Measurements from ENCODE around the gene FADD. TPM values are rescaled to one million over a fixed set of nuclear protein-coding genes. Genes with fewer than 3 reads are reported as not detected.
"Not testable (repeated sequence)": the region's sequence is repeated elsewhere in the genome, so short reads cannot be mapped to it uniquely, and the experiment has no call there.

The FADD gene
- total RNA-seq, 1 donor from 2014 or later, result 29.2 TPM

DNA sequence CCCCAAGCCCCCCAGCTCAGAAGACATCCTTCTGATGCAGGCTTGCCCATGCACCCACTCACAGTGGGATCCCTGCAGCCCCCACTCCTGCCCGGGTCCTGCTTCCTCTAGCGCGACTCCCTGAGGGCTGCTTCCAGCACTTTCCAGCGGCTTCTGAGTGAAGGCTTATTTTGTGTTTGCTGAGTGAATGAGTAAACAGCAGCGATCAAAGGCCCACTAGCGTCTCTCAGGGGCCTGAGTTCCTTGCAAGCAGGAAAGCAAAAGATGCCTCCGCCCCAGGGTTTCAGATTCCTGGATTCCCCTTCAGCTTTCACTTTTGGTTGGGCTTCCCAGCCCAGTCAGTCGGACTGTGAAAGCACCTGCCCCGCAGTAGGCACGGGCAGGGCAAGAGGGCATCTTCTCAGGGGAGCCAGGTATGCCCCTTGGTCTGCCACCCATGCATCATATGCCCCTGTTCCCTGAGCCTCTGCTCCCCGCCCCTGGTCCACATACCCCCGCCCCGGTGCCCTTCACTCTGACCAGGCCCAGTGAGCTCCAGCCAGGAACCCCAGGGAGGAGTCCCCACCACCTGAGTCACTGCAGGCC is 9.2 kb downstream of the FADD start:
- Mint-ChIP-seq H3K4me1 (peaks cover 14% of the 10 kb centered on the region), H3K36me3 (ENCODE audit: low read depth) (peaks cover 7% of the 10 kb centered on the region), H3K27me3 (ENCODE audit: low read depth) (no peaks in the 10 kb centered on the region), H3K9me3 (no peaks in the 10 kb centered on the region), H3K4me3 (no peak overlapping the region), H3K27ac (ENCODE audit: unreplicated experiment) (no peak overlapping the region)
- DNase-seq (ENCODE audit: low read depth, low spot score), result no peak
- TF ChIP-seq, protein P1, sequence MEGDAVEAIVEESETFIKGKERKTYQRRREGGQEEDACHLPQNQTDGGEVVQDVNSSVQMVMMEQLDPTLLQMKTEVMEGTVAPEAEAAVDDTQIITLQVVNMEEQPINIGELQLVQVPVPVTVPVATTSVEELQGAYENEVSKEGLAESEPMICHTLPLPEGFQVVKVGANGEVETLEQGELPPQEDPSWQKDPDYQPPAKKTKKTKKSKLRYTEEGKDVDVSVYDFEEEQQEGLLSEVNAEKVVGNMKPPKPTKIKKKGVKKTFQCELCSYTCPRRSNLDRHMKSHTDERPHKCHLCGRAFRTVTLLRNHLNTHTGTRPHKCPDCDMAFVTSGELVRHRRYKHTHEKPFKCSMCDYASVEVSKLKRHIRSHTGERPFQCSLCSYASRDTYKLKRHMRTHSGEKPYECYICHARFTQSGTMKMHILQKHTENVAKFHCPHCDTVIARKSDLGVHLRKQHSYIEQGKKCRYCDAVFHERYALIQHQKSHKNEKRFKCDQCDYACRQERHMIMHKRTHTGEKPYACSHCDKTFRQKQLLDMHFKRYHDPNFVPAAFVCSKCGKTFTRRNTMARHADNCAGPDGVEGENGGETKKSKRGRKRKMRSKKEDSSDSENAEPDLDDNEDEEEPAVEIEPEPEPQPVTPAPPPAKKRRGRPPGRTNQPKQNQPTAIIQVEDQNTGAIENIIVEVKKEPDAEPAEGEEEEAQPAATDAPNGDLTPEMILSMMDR (conservative IDR thresholded peaks at IDR 0.05), result no peak

- H3K36me3 Mint-ChIP-seq (ENCODE audit: low read depth), result not testable (repeated sequence)
Observed at GRCh38 chr11:70217388-70217787, 14.3 kb downstream of the FADD start.

GRCh38 chr11:70218076-70218475 is 15.0 kb downstream of the FADD start:
- H3K4me3 Mint-ChIP-seq; H3K27ac Mint-ChIP-seq (ENCODE audit: unreplicated experiment): not testable (repeated sequence)

More at GRCh38 chr11:70217388-70217787, 14.3 kb downstream of the FADD start:
- H3K4me1 Mint-ChIP-seq; H3K4me3 Mint-ChIP-seq; DNase-seq (ENCODE audit: low read depth, low spot score); H3K27ac Mint-ChIP-seq (ENCODE audit: unreplicated experiment); H3K9me3 Mint-ChIP-seq: not testable (repeated sequence)
- H3K27me3 Mint-ChIP-seq (ENCODE audit: low read depth), result peaks cover 13% of the 10 kb centered on the region

GRCh38 chr11:70220136-70220535 is 17.0 kb downstream of the FADD start:
- Mint-ChIP-seq H3K36me3 (ENCODE audit: low read depth) (no peaks in the 10 kb centered on the region), H3K27ac (ENCODE audit: unreplicated experiment) (no peak overlapping the region), H3K27me3 (ENCODE audit: low read depth) (peaks cover 19% of the 10 kb centered on the region), H3K9me3 (no peaks in the 10 kb centered on the region), H3K4me3 (no peak overlapping the region), H3K4me1 (no peaks in the 10 kb centered on the region)
- TF ChIP-seq, protein P1 (conservative IDR thresholded peaks at IDR 0.05), result no peak
- DNase-seq (ENCODE audit: low read depth, low spot score), result no peak

More at GRCh38 chr11:70218076-70218475, 15.0 kb downstream of the FADD start:
- H3K4me1 Mint-ChIP-seq; H3K9me3 Mint-ChIP-seq; DNase-seq (ENCODE audit: low read depth, low spot score); H3K36me3 Mint-ChIP-seq (ENCODE audit: low read depth): not testable (repeated sequence)
- peaks cover 14% of the 10 kb centered on the region for H3K27me3 Mint-ChIP-seq (ENCODE audit: low read depth)

DNA sequence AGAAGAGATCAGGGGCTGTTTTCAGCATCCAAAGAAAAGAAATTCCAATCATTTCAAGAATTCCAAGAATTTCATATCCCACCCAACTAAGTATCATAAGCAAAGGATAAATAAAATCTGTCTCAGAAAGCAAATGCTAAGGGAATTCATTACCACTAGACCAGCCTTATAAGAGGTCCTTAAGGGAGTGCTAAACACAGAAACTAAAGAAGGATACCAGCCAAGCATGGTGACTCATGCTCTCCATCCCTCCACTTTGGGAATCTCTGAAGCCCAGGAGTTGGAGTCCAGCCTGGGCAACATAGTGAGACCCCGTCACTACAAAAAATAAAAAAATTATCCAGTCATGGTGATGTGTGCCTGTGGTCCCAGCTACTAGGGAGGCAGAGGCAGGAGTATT is 17.8 kb downstream of the FADD start:
- H3K9me3 Mint-ChIP-seq, result no peaks in the 10 kb centered on the region

GRCh38 chr11:70225681-70226177 is 22.6 kb downstream of the FADD start:
- no peak for DNase-seq (ENCODE audit: low read depth, low spot score)
- TF ChIP-seq, protein P1 (conservative IDR thresholded peaks at IDR 0.05), result no peak
- H3K36me3 Mint-ChIP-seq (ENCODE audit: low read depth), result no peaks in the 10 kb centered on the region
- no peak overlapping the region for H3K27ac Mint-ChIP-seq (ENCODE audit: unreplicated experiment)
- no peaks in the 10 kb centered on the region for H3K4me1 Mint-ChIP-seq
- no peaks in the 10 kb centered on the region for H3K9me3 Mint-ChIP-seq
- H3K4me3 Mint-ChIP-seq, result no peak overlapping the region
- peaks cover 6% of the 10 kb centered on the region for H3K27me3 Mint-ChIP-seq (ENCODE audit: low read depth)

More for the DNA sequence above, 17.8 kb downstream of the FADD start:
- H3K36me3 Mint-ChIP-seq (ENCODE audit: low read depth), result no peaks in the 10 kb centered on the region
- peaks cover 19% of the 10 kb centered on the region for H3K27me3 Mint-ChIP-seq (ENCODE audit: low read depth)
- no peaks in the 10 kb centered on the region for H3K4me1 Mint-ChIP-seq
- no peak overlapping the region for H3K4me3 Mint-ChIP-seq
- DNase-seq (ENCODE audit: low read depth, low spot score), result no peak
- H3K27ac Mint-ChIP-seq (ENCODE audit: unreplicated experiment), result no peak overlapping the region
- TF ChIP-seq, protein P1 (conservative IDR thresholded peaks at IDR 0.05), result no peak
